NCI-H1694 (cell line): ENCODE results near the gene TIMM44.
A peak's percentile ranks its signal among the peaks of the same experiment; 100 is the strongest.

Source experiments
- DNase-seq: peaks from one replicate; lab custom pipeline; 2025; lab: John Stamatoyannopoulos, UW

The TIMM44 gene

GRCh38 chr19:7943444-7944176 is at the start of gene TIMM44:
Gene TIMM44 (minus strand): TSS chr19:7943666. CDS start chr19:7943651, 15 bp downstream.
- DNase-seq, result peak; percentile 98

GRCh38 chr19:7992575-7992974 is 49.1 kb upstream of the TIMM44 start:
- DNase-seq, result no peak

GRCh38 chr19:7989071-7989575 is 45.7 kb upstream of the TIMM44 start:
- DNase-seq, result no peak

GRCh38 chr19:7988307-7988706 is 44.8 kb upstream of the TIMM44 start:
- DNase-seq, result no peak

GRCh38 chr19:7987114-7987768 is 43.8 kb upstream of the TIMM44 start:
- no peak for DNase-seq

GRCh38 chr19:7986321-7987113 is 43.1 kb upstream of the TIMM44 start:
- DNase-seq, result no peak

- no peak for DNase-seq
These were observed 42.0 kb upstream of the TIMM44 start for GRCh38 chr19:7985481-7985911.

- DNase-seq, result no peak
These were observed 40.8 kb upstream of the TIMM44 start for GRCh38 chr19:7983995-7984837.

GRCh38 chr19:7983286-7983950 is 40.0 kb upstream of the TIMM44 start:
- no peak for DNase-seq

- no peak for DNase-seq
These were observed 39.2 kb upstream of the TIMM44 start for GRCh38 chr19:7982651-7983099.

- DNase-seq, result no peak
These were observed 38.6 kb upstream of the TIMM44 start for GRCh38 chr19:7982103-7982502.

GRCh38 chr19:7981661-7982060 is 38.2 kb upstream of the TIMM44 start:
- no peak for DNase-seq

- no peak for DNase-seq
These were observed 37.7 kb upstream of the TIMM44 start for GRCh38 chr19:7981199-7981598.

- DNase-seq, result no peak
These were observed 37.2 kb upstream of the TIMM44 start for GRCh38 chr19:7980635-7981121.

GRCh38 chr19:7980168-7980567 is 36.7 kb upstream of the TIMM44 start:
- DNase-seq, result no peak

- DNase-seq, result no peak
These were observed 36.1 kb upstream of the TIMM44 start for GRCh38 chr19:7979559-7979958.

GRCh38 chr19:7979011-7979410 is 35.5 kb upstream of the TIMM44 start:
- DNase-seq, result no peak

- DNase-seq, result no peak
These were observed 34.8 kb upstream of the TIMM44 start for GRCh38 chr19:7978179-7978825.

GRCh38 chr19:7977723-7978040 is 34.2 kb upstream of the TIMM44 start:
- no peak for DNase-seq

- no peak for DNase-seq
These were observed 33.7 kb upstream of the TIMM44 start for GRCh38 chr19:7977021-7977722.
